ENCODE results near the gene PRKACB.
"Not testable (repeated sequence)": the region's sequence is repeated elsewhere in the genome, so short reads cannot be mapped to it uniquely, and the experiment has no call there.

The PRKACB gene

DNA sequence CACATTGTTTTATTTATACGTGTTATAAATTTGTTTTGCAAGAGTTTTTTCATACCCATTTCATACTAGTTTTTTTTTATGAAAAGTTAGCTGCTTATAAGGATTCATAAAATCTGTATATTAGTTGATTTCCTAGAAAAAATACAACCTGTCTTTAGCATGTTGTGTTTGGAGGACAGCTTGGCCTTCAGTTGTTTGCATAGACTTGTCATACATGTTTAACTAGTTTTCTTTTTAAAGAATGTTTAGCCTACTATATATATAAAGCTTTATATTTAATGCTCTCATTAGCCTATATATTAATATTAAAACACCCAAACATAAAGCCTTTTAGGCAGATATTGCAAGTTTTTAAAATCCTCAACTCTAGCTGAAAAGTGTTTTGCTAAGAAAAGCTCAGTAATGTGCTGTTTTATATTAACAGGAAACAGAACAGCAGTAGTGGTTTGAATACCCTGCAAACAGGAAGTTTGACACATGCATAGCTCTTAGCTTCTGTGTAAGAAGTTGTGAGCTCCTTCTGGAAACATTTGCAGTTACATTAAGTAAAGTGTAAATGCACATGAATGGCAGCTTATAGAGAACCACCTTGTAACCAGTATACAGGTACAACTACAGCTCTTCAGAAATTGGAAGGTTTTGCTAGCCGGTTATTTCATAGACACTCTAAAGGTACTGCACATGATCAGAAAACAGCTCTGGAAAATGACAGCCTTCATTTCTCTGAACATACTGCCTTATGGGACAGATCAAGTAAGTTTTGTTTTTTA lies at the start of gene PRKACB:
Gene PRKACB (plus strand): TSS at position 476 of the 770 bp plus-strand sequence. CDS start 91 bp downstream, at position 567.
- no peak for DNase-seq

DNA sequence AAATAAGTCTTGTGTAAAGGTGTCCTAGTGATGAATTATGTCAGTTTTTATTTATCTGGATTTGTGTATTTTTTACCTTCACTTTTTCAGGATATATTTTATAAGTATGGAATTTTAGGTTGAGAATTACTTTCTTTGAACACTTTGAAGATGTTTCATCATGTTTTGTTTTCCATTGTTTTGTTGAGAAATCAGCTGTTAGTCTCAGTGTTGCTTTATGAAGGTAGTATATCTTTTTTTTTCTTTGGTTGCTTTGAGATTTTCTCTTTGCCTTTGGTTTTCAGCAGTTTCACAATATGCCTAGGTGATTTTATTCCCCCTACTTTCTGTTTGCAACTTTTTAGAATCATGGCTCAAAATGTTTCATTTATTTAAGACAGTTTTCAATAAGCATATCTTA lies 48.8 kb upstream of the PRKACB start:
- DNase-seq, result no peak

DNA sequence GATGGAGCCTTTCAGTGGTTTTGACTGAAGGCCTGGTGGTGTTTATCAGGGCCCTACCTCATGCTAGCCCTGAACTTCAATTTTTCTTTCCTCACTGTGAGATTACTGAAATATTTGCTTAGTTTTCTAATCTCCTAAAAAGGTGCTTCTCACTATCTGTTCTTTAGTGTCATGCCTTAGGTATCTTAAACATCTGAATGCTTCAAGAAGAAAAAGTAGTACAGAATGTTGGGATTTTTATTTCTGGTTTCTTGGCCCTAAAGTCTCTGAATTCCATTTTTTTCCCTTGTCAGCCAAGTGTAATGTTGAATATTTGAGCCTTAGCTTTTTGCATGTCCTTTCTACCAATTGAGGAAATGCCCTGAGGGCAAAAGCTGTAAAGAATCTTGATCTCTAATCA lies 47.9 kb upstream of the PRKACB start:
- DNase-seq, result no peak

GRCh38 chr1:84101204-84101603 lies 42.9 kb upstream of the PRKACB start:
- DNase-seq, result no peak

DNA sequence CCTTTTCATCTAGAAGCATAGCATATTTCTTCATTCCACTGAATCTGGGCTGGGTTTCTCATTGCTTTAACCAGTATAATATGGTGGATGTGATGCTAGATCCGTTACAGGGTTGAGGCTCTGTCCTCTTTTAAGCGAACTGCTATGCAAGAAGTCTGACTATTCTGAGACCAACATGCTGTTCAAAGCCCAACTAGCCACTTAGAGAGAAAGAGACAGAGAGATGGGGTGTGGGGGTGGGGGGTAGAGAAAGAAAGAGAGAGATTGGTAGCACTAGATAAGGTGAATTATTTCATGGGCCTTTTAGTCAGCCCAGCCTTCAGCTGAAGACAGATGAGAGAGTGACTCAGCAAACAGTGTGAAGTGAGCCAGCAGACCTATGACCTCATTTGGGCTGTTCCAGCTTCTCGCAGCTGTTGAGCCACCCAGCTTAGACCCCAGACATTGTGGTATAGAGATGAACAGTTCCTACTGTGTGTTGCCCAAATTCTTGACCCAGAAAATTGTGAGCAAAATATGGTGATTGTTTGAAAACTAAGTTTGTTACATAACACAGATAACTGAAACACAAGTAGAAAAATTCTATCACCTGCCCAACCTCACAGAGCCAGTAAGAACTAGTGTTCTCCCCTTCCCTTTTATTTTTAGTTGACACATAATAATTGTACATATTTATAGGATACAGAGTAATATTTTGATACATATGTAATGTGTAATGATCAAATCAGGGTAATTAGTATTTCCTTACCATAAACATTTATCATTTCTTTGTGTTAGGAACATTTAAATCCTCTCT lies 40.7 kb upstream of the PRKACB start:
- DNase-seq, result peak in 1 of 2 experiments; percentile 16

GRCh38 chr1:84107538-84107937 lies 36.5 kb upstream of the PRKACB start:
- DNase-seq, result not testable (repeated sequence)

DNA sequence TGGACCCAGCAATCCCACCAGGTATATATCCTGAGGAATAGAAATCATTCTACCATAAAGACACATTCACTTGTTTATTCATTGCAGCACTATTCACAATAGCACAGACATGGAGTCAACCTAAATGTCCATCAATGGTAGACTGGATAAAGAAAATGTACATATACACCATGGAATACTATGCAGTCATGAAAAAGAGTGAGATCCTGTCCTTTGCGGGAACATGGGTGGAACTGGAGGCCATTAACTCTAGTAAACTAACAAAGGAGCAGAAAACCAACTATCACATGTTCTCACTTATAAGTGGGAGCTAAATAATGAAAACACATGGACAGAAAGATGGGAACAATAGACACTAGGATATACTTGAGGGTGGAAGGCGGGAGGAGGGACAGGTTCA lies 36.1 kb upstream of the PRKACB start:
- no peak for DNase-seq

- DNase-seq, result no peak
These were observed 35.0 kb upstream of the PRKACB start for GRCh38 chr1:84108900-84109578.

- DNase-seq, result no peak
These were observed 33.4 kb upstream of the PRKACB start for GRCh38 chr1:84110629-84111028.

GRCh38 chr1:84116558-84116957 lies 27.5 kb upstream of the PRKACB start:
- no peak for DNase-seq

GRCh38 chr1:84117868-84118267 lies 26.2 kb upstream of the PRKACB start:
- no peak for DNase-seq

DNA sequence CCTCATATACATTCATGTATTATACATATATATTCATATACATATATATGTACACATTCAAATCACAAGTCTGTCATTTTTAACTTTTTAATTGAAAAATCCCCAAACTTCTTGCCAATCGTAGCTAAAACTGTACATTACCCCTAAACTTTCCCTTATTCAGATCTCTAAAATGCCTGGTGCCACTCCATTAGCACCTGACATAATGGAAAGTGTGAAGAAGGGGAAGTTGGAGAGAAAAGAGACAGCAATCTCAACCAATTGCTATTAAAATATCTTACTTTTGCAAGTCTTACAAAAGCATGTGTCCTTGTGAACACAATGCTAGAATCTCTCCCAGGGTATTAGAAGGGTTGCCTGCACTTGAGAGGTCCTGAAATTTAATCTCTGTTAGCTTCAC lies 22.7 kb upstream of the PRKACB start:
- DNase-seq, result peak; percentile 31 to 78

GRCh38 chr1:84122780-84123382 lies 21.2 kb upstream of the PRKACB start:
- peak; percentile 1 to 53 for DNase-seq

- DNase-seq, result no peak
These were observed 10.6 kb upstream of the PRKACB start for GRCh38 chr1:84133479-84133878.

DNA sequence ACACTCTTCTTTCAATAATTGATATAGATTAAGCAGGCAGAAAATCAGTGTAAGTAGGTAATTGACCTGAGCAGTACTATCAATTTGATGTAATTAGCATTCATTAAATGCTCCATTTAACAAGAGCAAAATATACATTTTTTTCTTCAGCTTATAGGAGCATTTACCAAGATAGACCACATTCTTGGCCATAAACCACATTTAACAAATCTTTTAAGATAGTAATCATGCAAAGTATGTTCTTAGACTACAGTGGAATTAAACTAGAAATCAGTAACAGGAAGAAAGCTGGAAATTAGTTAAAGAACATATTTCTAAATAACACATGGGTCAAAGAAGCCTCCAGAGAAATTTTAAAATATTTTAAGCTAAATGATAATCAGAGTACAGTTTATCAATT lies 8.7 kb upstream of the PRKACB start:
- DNase-seq, result no peak

DNA sequence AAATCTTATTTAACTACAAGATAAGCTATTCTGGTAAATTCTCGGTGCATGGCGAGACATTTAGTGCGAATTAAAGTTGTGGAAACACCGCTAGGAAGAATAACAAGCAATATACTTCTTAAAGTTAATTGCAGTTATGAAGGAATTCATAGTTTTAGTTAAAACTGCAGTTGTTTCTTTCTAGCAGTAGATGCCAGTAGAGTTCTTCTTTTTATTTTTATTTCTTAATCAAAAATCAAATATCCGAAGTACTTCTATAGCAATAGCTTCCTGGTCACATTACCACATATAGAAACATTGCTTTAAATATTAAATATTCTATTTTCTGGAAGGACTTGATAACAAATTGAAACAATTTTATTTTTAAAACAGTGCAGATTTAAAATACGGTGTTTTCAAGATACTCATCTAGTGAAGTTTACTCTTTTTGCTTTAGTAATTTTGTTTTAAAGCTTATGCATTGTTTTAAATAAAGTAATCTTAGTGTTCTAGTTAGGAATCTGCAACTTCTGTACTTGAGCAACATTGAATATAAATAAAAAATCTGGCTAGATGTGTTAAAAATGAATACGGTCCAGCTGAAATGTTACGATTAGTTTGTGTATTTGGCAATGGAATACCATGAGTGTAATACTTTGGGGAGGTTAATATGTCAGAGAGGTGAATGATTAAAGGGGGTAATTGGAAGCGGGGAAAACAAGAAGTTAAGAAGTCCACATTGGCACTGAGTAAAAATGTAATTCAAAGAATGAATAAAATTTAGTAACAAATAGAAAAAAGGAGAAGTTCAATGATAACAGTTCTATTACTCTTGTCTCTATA lies 2.7 kb upstream of the PRKACB start:
- no peak for DNase-seq

- no peak for DNase-seq
These were observed 997 bp downstream of the PRKACB start for GRCh38 chr1:84145068-84145467.

DNA sequence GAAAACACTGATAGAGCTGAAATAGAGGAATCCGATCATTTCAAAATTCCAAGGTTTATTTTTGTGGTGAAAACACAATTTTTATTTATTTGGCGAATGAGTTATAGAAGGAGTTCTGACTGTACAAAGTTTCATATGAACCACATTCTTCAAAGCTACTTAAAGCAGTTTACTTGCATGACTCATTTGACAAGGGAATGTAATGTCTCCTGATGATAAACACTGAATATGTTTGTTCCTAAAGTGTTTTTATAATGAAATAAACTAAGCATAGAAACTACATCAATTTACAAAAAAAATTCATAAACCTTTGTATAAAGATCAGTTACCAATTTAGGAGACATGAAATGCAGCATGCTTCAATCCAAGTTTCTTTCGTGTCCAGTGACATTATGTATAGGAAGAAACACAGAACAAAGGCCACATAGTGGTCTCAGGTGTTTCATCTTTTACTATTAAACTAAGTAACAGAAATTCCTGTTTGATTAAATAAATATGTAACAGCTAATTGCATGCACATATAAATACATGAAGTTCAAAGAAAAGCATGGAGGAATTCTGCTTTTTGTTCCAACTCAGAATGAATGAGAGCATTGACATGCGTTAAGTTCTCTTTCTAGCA lies 2.5 kb downstream of the PRKACB start:
- DNase-seq, result no peak

GRCh38 chr1:84148758-84149157 lies 4.7 kb downstream of the PRKACB start:
- DNase-seq, result no peak

DNA sequence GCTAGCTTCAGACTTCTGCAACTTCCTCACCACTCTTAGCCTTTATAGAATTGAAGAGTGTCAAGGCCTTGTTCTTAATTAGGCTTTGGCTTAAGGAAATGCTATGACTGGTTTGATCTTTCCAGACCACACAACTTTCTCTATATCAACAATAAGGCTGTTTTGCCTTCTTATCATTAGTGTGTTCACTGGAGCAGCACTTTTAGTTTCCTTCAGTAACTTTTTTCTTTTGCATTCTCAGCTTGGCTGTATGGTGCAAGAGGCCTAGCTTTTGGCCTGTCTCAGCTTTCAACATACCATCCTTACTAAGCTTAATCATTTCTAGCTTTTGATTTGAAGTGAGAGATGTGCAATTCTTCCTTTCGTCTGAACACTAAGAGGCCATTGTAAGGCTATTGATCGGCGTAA lies 8.6 kb downstream of the PRKACB start:
- DNase-seq, result no peak

- DNase-seq, result no peak
These were observed 11.4 kb downstream of the PRKACB start for GRCh38 chr1:84155517-84155916.

DNA sequence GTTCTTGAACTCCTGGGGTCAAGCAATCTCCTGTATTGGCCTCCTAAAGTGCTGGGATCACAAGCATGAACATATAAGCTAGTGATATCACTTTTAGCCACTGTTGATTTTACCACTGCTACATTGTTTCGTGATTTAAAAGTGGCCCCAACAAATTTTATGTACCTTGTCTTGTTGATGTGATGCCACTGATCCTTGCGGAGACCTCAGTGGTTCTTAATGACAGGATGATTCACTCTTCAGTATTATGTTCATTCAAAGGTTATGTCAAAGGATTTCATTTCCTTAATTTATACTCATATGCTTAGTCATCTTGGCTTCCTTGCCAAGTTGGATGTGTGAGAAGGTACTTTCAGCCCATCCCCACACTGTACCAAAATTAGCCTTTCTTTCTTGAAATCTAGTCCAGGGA lies 12.1 kb downstream of the PRKACB start:
- no peak for DNase-seq

Measured in NCI-H524 (cell line).